ENCODE results near the gene REM1. TPM values are rescaled to one million over a fixed set of nuclear protein-coding genes. Genes with fewer than 3 reads are reported as not detected.
A peak's percentile ranks its signal among the peaks of the same experiment; 100 is the strongest.
"Not testable (repeated sequence)": the region's sequence is repeated elsewhere in the genome, so short reads cannot be mapped to it uniquely, and the experiment has no call there.

Gene REM1
- total RNA-seq, 1 donor from 2014 or later, result not detected

GRCh38 chr20:31515775-31516107 is 40.7 kb downstream of the REM1 start:
- Histone ChIP-seq H3K36me3 (ENCODE audit: control insufficient read depth, insufficient read depth, low read length) (peaks cover 2% of the 10 kb centered on the region), H3K27me3 (ENCODE audit: control insufficient read depth, insufficient read depth, low read length) (no peaks in the 10 kb centered on the region), H3K4me3 (ENCODE audit: low read depth, low read length) (peak overlapping the region; percentile 74)
- no peak for DNase-seq (ENCODE audit: low read depth)
- no peak for TF ChIP-seq CTCF (IDR thresholded peaks at IDR 0.05; ENCODE audit: insufficient read depth, low read length, poor library complexity, severe bottlenecking)

DNA sequence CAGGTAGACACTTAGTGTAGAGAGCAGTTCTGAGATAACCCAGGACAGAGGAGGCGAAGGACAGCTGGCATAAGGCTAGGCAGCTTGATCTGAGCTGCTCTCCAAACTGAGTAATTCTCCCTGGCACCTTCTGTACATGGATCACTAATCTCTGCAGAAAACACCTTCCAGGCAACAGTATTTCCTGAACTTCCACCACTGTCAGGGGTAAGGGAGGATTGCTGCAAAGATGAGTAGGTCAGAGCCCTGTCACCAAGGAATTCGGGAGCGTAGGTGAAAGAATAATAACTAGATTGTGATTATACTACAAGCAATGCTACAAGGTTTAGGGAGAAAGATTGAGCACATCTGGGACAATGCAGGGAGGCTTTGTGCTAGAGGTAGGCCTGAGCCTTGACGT is 41.1 kb downstream of the REM1 start:
- DNase-seq (ENCODE audit: low read depth), result no peak
- Histone ChIP-seq H3K4me3 (ENCODE audit: low read depth, low read length) (no peak overlapping the region), H3K36me3 (ENCODE audit: control insufficient read depth, insufficient read depth, low read length) (peaks cover 2% of the 10 kb centered on the region), H3K27me3 (ENCODE audit: control insufficient read depth, insufficient read depth, low read length) (no peaks in the 10 kb centered on the region)
- TF ChIP-seq CTCF (IDR thresholded peaks at IDR 0.05; ENCODE audit: insufficient read depth, low read length, poor library complexity, severe bottlenecking), result no peak

- no peak overlapping the region for H3K4me3 ChIP-seq (ENCODE audit: low read depth, low read length)
- H3K36me3 ChIP-seq (ENCODE audit: control insufficient read depth, insufficient read depth, low read length), result peaks cover 2% of the 10 kb centered on the region
- no peaks in the 10 kb centered on the region for H3K27me3 ChIP-seq (ENCODE audit: control insufficient read depth, insufficient read depth, low read length)
- no peak for TF ChIP-seq CTCF (IDR thresholded peaks at IDR 0.05; ENCODE audit: insufficient read depth, low read length, poor library complexity, severe bottlenecking)
- DNase-seq (ENCODE audit: low read depth), result no peak
Observed at GRCh38 chr20:31516651-31517050, 41.6 kb downstream of the REM1 start.

DNA sequence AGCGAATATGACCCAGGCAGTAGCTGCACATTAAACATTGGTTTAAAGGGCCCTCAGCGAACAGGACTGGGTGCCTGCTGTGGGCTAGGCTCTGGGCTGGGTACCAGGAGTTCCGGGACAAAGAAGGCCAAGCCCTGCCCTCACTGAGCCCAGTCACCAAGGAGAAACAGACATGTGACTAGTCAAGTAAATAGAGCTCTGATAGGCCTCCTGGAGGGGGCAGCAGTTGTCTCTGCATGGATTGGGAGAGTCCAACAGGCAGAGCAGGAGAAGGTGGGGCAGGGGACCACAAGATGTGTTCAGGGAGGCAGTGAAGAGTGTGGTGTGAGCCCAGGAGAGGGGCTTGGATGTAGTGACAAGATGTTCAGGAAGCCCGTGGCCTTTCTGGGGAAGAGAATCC is 42.3 kb downstream of the REM1 start:
- H3K4me3 ChIP-seq (ENCODE audit: low read depth, low read length), result no peak overlapping the region
- H3K27me3 ChIP-seq (ENCODE audit: control insufficient read depth, insufficient read depth, low read length), result no peaks in the 10 kb centered on the region
- peak; percentile 19 for DNase-seq (ENCODE audit: low read depth)
- H3K36me3 ChIP-seq (ENCODE audit: control insufficient read depth, insufficient read depth, low read length), result peaks cover 2% of the 10 kb centered on the region
- peak; percentile 51 for TF ChIP-seq CTCF (IDR thresholded peaks at IDR 0.05; ENCODE audit: insufficient read depth, low read length, poor library complexity, severe bottlenecking)

- H3K36me3 ChIP-seq (ENCODE audit: control insufficient read depth, insufficient read depth, low read length); DNase-seq (ENCODE audit: low read depth); H3K27me3 ChIP-seq (ENCODE audit: control insufficient read depth, insufficient read depth, low read length); H3K4me3 ChIP-seq (ENCODE audit: low read depth, low read length): not testable (repeated sequence)
Observed at GRCh38 chr20:31521267-31521666, 46.2 kb downstream of the REM1 start.

- no peak for TF ChIP-seq CTCF (IDR thresholded peaks at IDR 0.05; ENCODE audit: insufficient read depth, low read length, poor library complexity, severe bottlenecking)
- no peak overlapping the region for H3K4me3 ChIP-seq (ENCODE audit: low read depth, low read length)
- no peaks in the 10 kb centered on the region for H3K27me3 ChIP-seq (ENCODE audit: control insufficient read depth, insufficient read depth, low read length)
- H3K36me3 ChIP-seq (ENCODE audit: control insufficient read depth, insufficient read depth, low read length), result peaks cover 2% of the 10 kb centered on the region
- no peak for DNase-seq (ENCODE audit: low read depth)
Observed at GRCh38 chr20:31522731-31523130, 47.6 kb downstream of the REM1 start.
